Skeletal muscle tissue (tissue), 4 donors: ENCODE measurements around the gene PIK3CD. TPM values are rescaled to one million over a fixed set of nuclear protein-coding genes. Genes with fewer than 3 reads are reported as not detected.

Experiments used
- H3K27ac ChIP-seq: one replicate; pipeline ENCODE4 v1.7.0; 2013; ENCODE audit warnings: mild to moderate bottlenecking, low read depth, low read length, inconsistent platforms
- H3K27me3 ChIP-seq, 3 donors: one replicate each; pipeline ENCODE4 v1.7.0; 2013; ENCODE audit warnings: low read length in 3 of 3; ENCODE audit not compliant: control insufficient read depth in 3 of 3, insufficient read depth in 3 of 3
- H3K36me3 ChIP-seq, 3 donors: one replicate each; pipeline ENCODE4 v1.7.0; 2013; ENCODE audit warnings: low read length in 3 of 3; ENCODE audit not compliant: control insufficient read depth in 3 of 3, insufficient read depth in 3 of 3
- H3K4me1 ChIP-seq, 3 donors: one replicate each; pipeline ENCODE4 v1.7.0; 2013; ENCODE audit warnings: low read length in 3 of 3, mild to moderate bottlenecking in 3 of 3; ENCODE audit not compliant: control insufficient read depth in 3 of 3, insufficient read depth in 3 of 3
- H3K4me3 ChIP-seq, 3 donors: one replicate each; pipeline ENCODE4 v1.7.0; 2013; ENCODE audit warnings: low read length in 3 of 3
- H3K9ac ChIP-seq, 3 donors: one replicate each; pipeline ENCODE4 v1.7.0; 2013; ENCODE audit warnings: low read length in 3 of 3, mild to moderate bottlenecking in 3 of 3, moderate library complexity in 2 of 3, low read depth in 1 of 3
- H3K9me3 ChIP-seq, 3 donors: one replicate each; pipeline ENCODE4 v1.7.0; 2013; ENCODE audit warnings: low read length in 3 of 3; ENCODE audit not compliant: control insufficient read depth in 3 of 3
- total RNA-seq: library from RNA; depleted of rRNA; stranded (reverse); fragments of >200 nt; gene quantifications from one replicate; pipeline ENCODE4 v1.2.3, GENCODE V29; 2014
- donor health status: Osteomylitis.

The PIK3CD gene
- total RNA-seq, 1 donor from 2014 or later, result 4.2 TPM

GRCh38 chr1:9776685-9777084 is 125.2 kb downstream of the PIK3CD start:
- H3K27me3 ChIP-seq, result no peaks in the 10 kb centered on the region
- H3K9ac ChIP-seq, result no peak overlapping the region
- no peak overlapping the region for H3K4me3 ChIP-seq
- H3K9me3 ChIP-seq, result no peaks in the 10 kb centered on the region
- H3K27ac ChIP-seq, result no peak overlapping the region
- peaks cover 7 to 12% (median 10%) of the 10 kb centered on the region in 3 donors for H3K36me3 ChIP-seq
- no peaks in the 10 kb centered on the region for H3K4me1 ChIP-seq

Other genes with a start within 250 kb of the PIK3CD start
- gene SLC25A33, start 112.3 kb upstream of the PIK3CD start, total RNA-seq, result 1.6 TPM
- gene TMEM201, start 62.8 kb upstream of the PIK3CD start, total RNA-seq, result 6.8 TPM
- 51.1 TPM for gene CLSTN1, start 172.2 kb downstream of the PIK3CD start, total RNA-seq